Measurements from ENCODE around the gene UCP3.

DNA sequence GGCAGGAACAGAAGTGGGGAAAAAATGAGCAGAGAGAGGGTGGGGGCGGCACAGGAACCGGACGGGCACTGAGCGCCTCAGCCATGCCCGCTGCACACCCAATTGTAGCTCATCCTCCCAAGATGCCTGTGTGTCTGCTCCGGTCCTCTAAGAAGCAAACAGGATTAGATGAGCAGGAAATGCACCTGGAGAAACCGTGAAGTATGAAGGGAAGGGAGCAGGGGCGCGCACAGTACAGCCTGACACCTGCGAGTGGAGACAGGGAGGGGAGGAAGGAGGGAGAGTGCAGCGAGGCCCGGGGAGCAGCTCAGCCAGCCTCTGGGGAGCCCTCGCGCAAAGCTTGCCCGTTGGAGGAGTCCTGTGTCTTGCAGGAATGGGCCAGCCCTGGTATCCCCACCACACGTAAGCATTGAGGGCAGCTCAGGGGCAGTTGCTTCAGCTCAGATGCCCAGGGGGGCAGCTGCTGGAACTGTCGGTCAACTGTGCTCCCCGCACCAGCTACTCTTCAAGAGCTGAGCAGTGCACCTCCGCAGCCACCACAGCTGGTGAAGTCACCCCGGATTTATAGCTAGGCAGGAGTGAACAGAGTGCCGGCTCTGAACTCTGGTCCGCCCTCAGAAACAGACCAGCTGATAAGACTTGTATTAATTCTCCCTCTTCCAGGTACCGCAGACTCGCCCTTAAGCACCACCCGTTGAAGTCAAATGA is 51.1 kb downstream of the UCP3 start:
- TF ChIP-seq POLR2A (IDR thresholded peaks at IDR 0.05): no peak
- TF ChIP-seq, protein P1, sequence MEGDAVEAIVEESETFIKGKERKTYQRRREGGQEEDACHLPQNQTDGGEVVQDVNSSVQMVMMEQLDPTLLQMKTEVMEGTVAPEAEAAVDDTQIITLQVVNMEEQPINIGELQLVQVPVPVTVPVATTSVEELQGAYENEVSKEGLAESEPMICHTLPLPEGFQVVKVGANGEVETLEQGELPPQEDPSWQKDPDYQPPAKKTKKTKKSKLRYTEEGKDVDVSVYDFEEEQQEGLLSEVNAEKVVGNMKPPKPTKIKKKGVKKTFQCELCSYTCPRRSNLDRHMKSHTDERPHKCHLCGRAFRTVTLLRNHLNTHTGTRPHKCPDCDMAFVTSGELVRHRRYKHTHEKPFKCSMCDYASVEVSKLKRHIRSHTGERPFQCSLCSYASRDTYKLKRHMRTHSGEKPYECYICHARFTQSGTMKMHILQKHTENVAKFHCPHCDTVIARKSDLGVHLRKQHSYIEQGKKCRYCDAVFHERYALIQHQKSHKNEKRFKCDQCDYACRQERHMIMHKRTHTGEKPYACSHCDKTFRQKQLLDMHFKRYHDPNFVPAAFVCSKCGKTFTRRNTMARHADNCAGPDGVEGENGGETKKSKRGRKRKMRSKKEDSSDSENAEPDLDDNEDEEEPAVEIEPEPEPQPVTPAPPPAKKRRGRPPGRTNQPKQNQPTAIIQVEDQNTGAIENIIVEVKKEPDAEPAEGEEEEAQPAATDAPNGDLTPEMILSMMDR (IDR thresholded peaks at IDR 0.05): no peak
